ENCODE results near the gene KNSTRN.

GRCh38 chr15:40334541-40334940 is 48.0 kb upstream of the KNSTRN start:
- TF ChIP-seq, protein P1, sequence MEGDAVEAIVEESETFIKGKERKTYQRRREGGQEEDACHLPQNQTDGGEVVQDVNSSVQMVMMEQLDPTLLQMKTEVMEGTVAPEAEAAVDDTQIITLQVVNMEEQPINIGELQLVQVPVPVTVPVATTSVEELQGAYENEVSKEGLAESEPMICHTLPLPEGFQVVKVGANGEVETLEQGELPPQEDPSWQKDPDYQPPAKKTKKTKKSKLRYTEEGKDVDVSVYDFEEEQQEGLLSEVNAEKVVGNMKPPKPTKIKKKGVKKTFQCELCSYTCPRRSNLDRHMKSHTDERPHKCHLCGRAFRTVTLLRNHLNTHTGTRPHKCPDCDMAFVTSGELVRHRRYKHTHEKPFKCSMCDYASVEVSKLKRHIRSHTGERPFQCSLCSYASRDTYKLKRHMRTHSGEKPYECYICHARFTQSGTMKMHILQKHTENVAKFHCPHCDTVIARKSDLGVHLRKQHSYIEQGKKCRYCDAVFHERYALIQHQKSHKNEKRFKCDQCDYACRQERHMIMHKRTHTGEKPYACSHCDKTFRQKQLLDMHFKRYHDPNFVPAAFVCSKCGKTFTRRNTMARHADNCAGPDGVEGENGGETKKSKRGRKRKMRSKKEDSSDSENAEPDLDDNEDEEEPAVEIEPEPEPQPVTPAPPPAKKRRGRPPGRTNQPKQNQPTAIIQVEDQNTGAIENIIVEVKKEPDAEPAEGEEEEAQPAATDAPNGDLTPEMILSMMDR (IDR thresholded peaks at IDR 0.05) = no peak
- TF ChIP-seq POLR2A (IDR thresholded peaks at IDR 0.05) = no peak
- TF ChIP-seq POLR2AphosphoS5 (IDR thresholded peaks at IDR 0.05) = no peak
